ENCODE measurements around the gene C6orf15.
"Not testable (repeated sequence)": the region's sequence is repeated elsewhere in the genome, so short reads cannot be mapped to it uniquely, and the experiment has no call there.

C6orf15 gene

DNA sequence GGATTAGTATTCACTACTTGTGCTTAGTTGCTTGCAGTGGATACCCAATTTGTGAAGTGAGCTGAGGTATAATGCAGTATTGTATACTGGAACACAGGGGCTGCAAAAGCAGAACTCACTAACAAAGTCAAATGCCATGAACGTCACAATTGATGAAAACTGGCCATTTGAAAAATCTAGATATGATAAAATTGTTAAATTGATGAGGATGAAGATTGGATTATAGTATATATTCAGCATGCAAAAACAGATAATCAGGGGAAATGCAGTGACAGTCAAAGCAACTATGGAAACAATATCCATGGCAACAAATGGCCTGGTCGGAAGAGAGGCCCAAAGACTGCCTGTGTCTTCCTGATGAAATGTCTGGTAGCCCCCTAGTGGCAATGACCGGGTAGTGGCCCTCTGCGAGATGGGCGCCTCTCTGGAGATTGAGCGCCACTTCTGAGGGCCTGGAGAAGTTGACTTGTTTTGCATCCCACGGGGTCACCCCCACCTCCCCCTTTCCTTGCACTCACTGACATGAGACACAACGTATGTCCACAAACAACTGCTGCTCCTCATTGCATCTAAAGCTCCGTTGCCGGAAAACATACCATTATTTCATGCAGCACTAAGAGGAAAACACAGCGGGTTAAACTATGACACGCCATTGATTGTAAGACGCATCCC is 43.6 kb downstream of the C6orf15 start:
- peak; percentile 36 for DNase-seq (ENCODE audit: low read depth)
- H3K4me3 ChIP-seq (ENCODE audit: low read depth, low read length): no peak overlapping the region
- TF ChIP-seq, protein P1, sequence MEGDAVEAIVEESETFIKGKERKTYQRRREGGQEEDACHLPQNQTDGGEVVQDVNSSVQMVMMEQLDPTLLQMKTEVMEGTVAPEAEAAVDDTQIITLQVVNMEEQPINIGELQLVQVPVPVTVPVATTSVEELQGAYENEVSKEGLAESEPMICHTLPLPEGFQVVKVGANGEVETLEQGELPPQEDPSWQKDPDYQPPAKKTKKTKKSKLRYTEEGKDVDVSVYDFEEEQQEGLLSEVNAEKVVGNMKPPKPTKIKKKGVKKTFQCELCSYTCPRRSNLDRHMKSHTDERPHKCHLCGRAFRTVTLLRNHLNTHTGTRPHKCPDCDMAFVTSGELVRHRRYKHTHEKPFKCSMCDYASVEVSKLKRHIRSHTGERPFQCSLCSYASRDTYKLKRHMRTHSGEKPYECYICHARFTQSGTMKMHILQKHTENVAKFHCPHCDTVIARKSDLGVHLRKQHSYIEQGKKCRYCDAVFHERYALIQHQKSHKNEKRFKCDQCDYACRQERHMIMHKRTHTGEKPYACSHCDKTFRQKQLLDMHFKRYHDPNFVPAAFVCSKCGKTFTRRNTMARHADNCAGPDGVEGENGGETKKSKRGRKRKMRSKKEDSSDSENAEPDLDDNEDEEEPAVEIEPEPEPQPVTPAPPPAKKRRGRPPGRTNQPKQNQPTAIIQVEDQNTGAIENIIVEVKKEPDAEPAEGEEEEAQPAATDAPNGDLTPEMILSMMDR (IDR thresholded peaks at IDR 0.05; ENCODE audit: low read depth, low read length, missing control alignments): peak; percentile 96

DNA sequence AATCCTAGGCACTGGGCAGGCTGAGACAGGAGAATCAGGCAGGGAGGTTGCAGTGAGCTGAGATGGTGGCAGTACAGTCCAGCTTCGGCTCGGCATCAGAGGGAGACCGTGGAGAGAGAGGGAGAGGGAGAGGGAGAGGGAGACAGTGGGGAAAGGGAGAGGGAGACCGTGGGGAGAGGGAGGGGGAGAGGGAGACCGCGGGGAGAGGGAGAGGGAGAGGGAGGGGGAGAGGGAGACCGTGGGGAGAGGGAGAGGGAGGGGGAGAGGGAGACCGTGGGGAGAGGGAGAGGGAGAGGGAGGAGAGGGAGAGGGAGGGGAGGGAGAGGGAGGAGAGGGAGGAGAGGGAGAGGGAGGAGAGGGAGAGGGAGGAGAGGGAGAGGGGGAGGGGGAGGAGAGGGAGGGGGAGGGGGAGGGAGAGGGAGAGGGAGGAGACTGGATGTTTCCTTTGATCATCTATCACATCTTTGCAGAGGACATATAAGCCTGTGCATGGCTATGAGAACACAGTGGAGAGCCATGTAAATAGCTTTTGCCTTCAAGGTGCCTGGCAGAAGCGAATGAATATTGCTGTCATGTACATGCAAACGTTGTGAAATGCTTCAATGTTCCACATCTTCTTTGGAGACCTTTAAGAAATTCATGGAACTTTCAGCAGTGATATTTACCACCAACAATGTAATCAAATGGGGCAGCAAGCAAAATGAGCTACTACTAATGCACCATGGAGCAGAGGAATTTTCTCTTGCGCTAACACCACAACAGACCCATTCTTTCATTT is 44.3 kb downstream of the C6orf15 start:
- DNase-seq (ENCODE audit: low read depth); H3K4me3 ChIP-seq (ENCODE audit: low read depth, low read length): not testable (repeated sequence)

DNA sequence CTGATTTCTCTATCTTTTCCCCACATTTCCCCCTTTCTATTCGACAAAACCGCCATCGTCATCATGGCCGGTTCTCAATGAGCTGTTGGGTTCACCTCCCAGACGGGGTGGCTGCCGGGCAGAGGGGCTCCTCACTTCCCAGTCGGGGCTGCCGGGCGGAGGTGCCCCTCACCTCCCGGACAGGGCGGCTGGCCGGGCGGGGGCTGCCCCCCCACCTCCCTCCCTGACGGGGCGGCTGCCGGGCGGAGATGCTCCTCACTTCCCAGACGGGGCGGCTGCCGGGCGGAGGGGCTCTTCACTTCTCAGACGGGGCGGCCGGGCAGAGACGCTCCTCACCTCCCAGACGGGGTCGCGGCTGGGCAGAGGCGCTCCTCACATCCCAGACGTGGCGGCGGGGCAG is 45.3 kb downstream of the C6orf15 start:
- DNase-seq (ENCODE audit: low read depth); H3K4me3 ChIP-seq (ENCODE audit: low read depth, low read length): not testable (repeated sequence)

DNA sequence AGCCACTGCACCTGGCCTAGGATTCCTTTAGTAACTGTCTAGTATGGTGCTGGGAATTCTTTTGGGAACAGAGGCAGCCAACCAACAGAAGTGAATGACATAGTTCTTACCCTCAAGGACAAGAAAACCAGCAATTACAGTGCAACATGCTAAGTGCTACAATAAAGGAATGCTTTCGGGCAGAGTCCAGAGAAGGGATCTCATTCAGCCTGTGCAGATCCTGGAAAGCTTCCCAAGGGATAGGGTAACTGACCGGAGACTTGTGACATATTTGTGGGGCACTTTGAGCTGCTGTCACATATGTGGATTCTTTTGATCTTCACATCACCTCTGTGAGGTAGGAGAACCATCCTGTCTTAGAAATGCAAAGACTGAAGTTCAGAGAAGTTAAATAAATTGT is 46.8 kb downstream of the C6orf15 start:
- no peak overlapping the region for H3K4me3 ChIP-seq (ENCODE audit: low read depth, low read length)
- no peak for DNase-seq (ENCODE audit: low read depth)
- TF ChIP-seq, protein P1 (IDR thresholded peaks at IDR 0.05; ENCODE audit: low read depth, low read length, missing control alignments): no peak

DNA sequence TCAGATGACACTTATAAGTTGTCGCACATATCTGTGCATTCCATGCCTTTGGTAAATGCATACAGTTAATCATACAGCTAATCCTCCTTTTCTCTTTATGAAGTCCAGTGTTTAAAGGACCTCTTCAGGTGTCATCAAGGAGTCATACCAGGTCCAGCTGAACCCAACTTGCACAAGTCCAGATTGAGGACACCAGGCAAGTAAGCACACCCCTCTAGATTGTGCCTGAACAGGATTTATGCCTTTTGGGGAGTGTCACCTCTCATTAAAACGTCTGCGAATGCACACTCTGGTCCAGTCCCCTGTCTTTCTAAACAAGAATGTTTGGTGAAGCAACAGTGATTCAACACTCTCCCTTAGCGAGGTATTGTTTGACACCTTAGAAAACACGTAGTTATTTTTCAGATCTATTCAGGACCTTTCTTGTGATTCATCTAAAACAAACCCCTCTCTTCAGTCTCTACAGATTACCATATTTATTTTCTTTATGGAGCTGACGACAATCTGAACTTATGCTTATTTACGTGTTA is 48.4 kb downstream of the C6orf15 start:
- DNase-seq (ENCODE audit: low read depth): no peak
- no peak overlapping the region for H3K4me3 ChIP-seq (ENCODE audit: low read depth, low read length)
- TF ChIP-seq, protein P1 (IDR thresholded peaks at IDR 0.05; ENCODE audit: low read depth, low read length, missing control alignments): no peak

All from GM12864 (cell line).